Measurements from ENCODE around the gene DHRSX.
"Not testable (repeated sequence)": the region's sequence is repeated elsewhere in the genome, so short reads cannot be mapped to it uniquely, and the experiment has no call there.

The DHRSX gene

DNA sequence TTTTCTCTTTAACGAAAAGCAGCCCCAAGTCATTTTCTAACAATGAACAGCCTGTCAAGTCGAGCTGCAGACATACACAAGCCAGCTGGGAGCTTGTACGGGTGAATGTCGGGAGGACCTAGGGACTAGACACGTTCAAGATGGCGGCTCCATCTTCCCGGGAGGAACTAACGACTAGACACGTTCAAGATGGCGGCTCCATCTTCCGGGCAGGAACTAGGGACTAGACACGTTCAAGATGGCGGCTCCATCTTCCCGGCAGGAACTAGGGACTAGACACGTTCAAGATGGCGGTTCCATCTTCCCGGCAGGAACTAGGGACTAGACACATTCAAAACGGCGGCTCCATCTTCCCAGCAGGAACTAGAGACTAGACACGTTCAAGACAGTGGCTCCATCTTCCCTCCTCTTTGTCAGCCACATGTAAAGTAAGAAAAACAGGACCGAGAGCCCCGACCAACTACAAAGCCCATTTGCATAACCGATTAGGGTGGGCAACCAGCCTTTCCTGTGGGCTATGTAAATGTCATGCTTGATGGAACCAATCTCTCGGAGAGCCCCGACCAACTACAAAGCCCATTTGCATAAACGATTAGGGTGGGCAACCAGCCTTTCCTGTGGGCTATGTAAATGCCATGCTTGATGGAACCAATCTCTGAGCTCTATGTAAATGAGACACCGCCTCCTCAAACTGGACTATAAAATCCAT, 175.5 kb downstream of the DHRSX start:
- in situ Hi-C loops (cut with MboI; ENCODE audit: low sequenced_read_pairs) = no loop called here

DNA sequence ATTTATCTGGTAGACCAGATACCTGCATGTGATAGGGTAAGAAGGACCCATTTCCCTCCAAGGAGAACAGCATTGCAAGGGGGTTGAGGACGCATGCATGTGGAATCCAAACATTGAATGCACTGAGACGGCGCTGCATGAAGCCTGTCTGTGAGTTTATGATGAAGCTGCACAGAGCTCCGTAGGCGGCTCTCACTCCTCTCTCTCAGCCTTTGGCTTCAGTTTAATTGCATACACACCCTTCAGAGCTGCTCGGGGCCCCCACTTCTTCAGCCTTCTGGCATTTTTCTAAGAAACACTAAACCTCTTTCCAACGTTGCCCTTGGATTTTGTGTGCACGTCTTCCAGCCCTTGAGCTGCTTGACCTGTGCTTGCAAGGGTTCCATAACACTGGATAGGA, 176.6 kb downstream of the DHRSX start:
- in situ Hi-C loops (cut with MboI; ENCODE audit: low sequenced_read_pairs) = no loop called here

DNA sequence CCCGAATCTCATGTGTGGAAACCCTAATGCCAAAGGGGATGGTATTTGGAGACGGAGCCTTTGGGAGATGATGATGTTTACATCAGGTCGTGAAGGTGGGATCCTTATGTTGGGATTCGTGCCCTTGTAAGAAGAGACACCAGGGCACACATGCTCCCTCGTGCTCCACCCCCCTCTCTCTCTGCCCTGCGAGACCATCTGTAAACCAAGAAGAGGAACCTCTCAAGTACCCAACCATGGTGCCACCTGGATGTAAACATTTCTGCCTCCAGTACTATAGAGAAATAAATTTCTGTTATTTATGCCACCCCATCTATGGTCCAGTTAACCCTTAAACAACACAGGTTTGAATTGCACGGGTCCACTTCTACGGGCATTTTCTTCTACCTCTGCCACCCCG, 179.4 kb downstream of the DHRSX start:
- in situ Hi-C loops (cut with MboI; ENCODE audit: low sequenced_read_pairs) = no loop called here

DNA sequence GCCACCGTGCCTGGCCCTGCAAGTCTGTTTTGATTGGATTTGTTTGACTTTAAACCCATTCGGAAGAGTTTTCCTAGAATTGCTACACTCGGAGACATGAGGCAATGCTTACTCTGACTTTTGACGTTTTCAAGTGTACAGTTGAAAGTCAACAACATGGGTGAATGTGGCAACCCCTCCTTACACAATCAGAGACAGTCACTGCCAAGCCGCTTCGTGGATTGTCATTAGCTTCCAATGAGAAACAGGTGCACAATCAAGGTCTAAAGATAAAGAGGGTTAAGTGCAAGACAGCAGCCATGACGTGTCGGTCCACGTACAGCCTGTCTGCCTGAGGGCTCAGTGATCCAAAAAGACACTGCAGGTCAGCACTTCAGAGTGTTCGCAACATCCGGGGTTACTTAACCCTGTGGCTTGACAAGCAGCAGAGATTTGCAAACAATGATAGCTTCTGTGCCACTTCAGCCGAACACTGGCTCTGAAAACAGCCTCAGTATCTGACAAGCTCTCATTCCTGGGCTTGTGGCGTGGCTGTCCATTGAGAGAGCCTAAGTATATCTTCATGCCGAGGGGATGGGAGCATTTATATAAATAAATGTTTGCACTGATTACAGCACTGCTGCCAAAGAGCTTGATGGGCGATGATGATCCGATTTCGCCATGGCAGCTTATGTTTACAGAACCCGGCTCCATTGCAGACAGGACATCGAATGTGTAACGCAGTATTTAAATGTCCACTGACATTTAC, 180.0 kb downstream of the DHRSX start:
- in situ Hi-C loops (cut with MboI; ENCODE audit: low sequenced_read_pairs) = no loop called here

DNA sequence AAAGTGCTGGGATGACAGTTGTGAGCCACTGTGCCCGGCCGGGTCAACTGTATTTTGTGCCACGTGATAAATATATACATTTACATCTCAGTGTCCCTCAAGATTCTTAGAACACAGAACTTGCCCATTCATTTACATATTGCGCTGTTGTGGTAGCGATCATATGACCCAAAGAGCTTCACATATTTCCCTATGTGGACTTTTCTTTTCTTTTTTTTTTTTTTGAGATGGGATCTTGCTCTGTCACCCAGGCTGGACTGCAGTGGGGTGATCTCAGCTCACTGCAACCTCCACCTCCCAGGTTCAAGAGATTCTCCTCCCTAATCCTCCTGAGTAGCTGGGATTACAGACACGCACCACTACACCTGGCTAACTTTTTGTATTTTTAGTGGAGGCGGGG, 180.7 kb downstream of the DHRSX start:
- in situ Hi-C loops (cut with MboI; ENCODE audit: low sequenced_read_pairs) = no loop called here

DNA sequence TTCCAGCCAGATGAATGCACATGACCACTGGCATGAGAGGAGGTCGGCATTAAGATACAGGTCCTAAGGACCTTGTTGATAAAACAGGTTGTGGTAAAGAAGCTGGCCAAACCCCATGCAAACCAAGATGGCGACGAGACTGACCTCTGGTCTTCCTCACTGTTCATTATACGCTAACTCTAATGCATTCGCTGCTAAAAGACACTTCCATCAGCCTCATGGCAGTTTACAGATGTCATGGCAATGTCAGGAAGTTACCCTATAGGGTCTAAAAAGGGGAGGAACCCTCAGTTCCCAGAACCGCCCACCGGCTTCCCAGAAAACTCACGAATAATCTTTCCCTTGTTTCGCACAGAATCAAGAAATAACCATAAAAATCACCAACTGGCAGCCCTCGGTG, 182.4 kb downstream of the DHRSX start:
- in situ Hi-C loops (cut with MboI; ENCODE audit: low sequenced_read_pairs) = no loop called here

DNA sequence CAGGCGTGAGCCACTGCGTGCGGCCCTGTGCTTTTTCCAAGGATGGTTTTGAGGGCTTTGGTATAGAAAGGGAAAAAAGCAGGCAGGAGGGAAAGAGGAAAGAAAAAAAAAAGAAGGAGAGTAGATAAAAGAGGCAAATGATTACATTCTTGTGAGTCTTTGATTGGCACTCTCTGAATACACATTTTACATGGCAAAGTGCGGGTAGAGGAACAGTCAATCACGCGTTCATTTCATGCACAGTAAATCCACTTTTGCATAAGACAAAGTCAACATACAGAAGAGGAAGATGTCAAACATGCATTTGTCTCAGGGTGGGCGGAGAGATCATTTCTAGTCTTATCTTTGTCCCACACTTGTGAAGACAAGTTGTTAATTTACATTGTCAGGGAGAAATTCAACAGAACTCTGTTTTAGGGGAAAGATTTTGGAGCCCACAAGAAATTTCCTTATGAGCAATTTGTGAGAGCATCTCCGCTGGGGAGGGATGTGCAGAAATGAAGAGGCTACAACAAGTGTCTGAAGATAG, 183.2 kb downstream of the DHRSX start:
- in situ Hi-C loops (cut with MboI; ENCODE audit: low sequenced_read_pairs) = no loop called here

DNA sequence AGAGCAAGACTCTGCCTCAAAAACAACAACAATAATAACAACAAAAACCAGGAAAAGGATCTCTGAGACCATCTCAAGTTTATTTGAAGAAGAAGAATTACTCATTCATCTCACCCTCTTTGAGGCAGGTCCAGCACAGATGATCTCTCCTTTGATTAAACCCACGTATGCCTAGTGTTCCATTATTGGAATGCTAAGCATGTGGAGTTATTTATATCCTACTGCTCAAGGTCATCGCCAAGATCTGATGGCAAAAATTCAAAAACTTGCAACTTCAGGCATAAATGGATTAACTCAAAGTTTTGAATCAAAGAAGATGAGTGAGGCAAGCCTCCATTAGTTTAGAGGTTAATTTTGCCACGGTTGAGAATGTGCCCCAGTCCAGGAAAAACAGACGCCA, 184.2 kb downstream of the DHRSX start:
- in situ Hi-C loops (cut with MboI; ENCODE audit: low sequenced_read_pairs) = no loop called here

DNA sequence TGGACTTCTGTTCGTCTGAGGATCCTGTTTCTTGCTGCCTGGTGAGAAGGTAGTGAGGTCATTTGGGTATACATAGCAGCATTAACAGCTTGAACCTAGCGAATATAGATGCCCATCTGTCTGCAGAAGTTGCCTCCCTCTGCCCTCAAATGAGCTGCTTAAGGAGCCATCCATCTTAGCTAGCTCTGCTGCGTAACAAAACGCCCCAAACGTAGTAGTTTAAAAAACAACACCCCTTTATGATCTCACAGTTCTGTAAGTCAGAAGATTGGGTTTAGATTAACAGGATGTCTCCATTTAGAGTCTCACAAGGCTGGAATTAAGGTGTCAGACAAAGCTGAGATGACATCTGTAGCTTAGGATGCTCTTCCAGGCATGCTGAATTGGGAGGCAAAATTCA, 185.3 kb downstream of the DHRSX start:
- in situ Hi-C loops (cut with MboI; ENCODE audit: low sequenced_read_pairs) = no loop called here

DNA sequence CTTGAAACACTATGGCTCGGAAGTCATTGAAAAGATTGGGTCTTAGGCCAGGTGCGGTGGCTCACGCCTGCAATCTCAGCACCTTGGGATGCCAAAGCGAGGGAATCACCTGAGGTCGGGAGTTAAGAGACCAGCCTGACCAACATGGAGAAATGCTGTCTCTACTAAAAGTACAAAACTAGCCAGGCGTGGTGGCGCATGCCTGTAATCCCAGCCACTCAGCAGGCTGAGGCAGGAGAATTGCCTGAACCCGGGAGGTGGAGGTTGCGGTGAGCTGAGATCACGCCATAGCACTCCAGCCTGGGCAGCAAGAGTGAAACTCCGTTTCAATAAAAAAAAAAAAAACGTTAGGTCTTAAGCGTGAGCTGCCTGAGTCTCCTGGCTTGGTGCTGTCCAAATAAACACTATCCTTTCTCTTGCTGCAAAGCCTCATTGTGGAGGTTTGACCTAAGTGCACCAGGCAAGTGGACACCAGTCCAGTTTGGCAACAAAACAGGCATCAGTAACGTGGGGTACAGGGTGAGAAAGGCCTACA, 185.9 kb downstream of the DHRSX start:
- in situ Hi-C loops (cut with MboI; ENCODE audit: low sequenced_read_pairs) = no loop called here

DNA sequence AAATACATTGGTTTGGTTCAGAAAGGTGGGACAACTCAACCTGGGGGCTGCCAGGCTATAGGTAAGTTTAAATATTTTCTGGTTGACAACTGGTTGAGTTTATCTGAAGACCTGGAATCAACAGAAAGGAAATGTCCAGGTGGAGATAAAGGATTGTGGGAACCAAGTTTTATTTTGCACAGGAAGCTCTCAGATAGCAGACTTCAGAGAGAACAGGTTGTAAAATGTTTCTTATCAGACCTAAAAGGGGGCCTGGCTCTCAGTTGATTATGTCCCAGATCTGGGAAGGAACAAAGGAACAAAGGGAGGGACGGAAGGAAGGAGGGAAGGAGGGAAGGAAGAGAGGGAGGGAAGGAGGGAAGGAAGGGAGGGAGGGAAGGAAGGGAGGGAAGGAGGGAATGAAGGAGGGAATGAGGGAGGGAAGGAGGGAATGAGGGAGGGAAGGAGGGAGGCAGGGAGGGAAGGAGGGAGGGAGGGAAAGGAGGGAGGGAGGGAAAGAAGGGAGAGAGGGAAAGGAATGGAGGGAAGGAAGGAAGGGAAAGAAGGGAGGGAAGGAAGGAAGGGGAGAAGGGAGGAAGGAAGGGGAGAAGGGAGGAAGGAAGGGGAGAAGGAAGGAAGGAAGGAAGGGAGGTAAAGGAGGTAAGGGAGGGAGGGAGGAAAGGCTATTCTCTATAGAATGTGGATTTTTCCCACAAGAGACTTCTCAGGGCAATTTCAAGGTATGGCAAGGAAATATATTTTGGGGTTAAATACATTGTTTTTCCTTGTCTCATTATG, 186.7 kb downstream of the DHRSX start:
- in situ Hi-C loops (cut with MboI; ENCODE audit: low sequenced_read_pairs) = no loop called here

DNA sequence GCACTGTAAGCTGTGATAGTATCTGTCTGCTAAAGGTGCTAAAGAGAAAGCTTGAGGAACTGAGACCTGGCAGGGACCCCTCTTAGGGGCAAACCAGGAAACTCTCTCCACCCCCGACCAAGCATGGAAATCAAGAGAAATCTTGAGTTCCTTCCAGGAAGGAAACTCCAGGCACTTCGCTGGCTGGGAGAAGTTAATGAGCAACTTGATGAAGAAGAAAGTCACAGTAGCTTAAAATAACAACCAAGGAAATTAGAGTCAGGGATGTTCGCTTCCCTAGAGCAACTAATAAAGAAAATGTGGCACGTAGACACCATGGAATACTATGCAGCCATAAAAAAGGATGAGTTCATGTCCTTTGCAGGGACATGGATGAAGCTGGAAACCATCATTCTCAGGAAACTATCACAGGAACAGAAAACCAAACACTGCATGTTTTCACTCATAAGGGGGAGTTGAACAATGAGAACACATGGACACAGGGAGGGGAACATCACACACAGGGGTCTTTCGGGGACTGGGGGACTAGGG, 188.7 kb downstream of the DHRSX start:
- in situ Hi-C loops (cut with MboI; ENCODE audit: low sequenced_read_pairs) = not testable (repeated sequence)

DNA sequence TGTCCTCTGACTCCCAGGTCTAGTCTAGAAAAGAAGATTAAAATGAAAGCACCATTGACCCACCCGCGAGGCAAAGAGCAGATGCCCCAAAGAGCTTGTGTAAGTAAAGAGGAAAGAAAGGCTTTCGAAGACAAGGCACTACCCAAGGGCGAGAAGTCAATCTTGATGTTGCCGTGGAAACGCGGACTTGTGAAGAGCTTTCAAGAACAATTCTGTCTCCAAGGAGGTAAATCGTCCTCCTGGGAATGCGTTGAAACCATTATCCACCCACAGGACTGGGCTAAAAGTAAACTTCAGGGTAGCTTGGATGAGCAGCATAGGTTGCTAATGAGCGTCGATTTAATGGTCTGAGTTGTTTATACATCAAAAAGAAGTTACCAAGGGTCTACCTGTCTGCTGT, 189.3 kb downstream of the DHRSX start:
- in situ Hi-C loops (cut with MboI; ENCODE audit: low sequenced_read_pairs) = no loop called here

DNA sequence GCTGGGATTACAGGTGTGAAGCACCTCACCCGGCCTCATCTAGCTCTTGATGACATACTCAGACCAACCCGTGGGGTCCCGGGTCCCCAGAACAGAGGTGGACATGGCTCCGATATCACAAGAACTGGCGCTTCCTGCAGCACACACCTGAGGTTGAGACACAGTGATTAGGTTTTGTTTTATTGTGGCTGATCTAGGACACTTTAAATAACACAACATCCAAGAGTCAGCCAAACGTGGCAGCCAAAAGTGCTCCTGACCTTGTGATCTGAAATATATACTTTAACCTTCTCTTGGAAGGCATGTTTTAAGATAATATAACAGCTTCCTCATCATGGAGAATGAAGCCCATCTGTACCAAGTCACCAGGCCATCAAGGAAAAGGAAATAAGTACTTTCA, 198.9 kb downstream of the DHRSX start:
- in situ Hi-C loops (cut with MboI; ENCODE audit: low sequenced_read_pairs) = no loop called here

DNA sequence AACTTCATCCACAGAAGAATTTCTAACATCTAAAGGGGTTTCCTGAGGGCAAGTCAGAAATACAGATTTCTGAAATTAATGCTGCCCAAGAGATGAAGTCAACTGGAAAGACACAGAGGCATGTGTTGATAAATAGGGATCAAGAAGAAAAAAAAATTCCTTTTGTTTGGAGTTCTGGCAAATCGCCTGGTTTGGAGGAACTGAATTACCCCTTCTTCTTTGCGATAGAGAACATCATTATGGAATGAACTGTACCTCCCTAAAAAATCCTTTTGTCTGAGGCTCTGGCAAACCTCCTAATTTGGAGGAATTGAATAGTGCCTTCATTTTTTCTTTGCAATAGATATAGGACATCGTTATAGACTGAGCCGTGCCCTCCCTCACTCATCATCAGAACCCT, 200.9 kb downstream of the DHRSX start:
- in situ Hi-C loops (cut with MboI; ENCODE audit: low sequenced_read_pairs) = no loop called here

DNA sequence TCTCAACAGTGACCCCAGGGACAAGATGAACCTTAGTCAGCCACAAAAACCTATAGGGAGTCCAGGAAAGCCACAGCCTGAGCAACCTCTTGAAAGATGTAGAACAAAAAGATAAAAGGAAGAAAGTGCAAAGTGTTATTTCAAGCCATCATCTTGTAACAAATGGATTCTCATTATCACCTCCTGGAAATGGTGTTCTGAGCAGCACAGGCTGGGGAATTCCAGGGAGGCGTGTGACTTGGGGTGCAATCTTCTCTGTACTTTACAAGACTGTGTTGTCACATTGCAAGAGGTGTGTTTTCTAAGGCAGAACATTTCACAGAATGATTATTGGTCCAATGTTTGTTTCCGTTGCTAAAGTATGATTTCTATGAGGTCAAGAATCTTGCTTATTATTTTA, 214.0 kb downstream of the DHRSX start:
- in situ Hi-C loops (cut with MboI; ENCODE audit: low sequenced_read_pairs) = no loop called here

DNA sequence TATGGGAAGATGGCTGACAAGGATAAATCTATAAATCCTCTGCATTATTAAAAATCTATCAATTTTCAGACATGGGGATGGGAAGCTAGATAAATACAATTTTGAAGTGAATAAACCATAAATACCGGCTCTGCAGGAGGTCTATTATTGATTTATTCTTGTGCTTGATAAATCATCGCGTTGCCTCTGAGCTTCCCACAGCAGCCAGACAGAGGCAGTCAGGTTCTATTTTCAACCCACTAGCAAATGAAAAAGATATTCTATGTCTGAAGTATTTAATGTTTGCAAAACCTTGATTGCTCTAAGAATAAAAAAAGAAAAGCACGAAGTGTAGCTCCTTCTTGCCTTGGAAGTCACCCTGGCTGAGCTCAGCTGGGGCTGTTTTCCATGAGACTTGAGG, 216.2 kb downstream of the DHRSX start:
- in situ Hi-C loops (cut with MboI; ENCODE audit: low sequenced_read_pairs) = no loop called here

DNA sequence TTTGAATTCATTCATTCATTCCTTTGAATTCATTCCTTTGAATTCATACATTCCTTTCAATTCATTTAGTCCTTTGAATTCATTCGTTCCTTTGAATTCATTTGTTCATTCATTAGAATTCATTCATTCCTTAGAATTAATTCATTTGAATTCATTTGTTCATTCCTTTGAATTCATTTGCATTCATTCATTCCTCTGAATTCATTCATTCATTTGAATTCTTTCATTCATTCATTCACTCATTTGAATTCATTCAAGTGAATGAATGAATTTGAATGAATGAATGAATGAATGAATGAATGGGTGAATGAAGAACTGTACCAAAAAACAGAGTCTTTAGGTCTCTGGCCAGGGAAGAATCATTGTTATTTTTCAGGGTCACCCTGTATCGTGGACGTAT, 216.6 kb downstream of the DHRSX start:
- in situ Hi-C loops (cut with MboI; ENCODE audit: low sequenced_read_pairs) = no loop called here

DNA sequence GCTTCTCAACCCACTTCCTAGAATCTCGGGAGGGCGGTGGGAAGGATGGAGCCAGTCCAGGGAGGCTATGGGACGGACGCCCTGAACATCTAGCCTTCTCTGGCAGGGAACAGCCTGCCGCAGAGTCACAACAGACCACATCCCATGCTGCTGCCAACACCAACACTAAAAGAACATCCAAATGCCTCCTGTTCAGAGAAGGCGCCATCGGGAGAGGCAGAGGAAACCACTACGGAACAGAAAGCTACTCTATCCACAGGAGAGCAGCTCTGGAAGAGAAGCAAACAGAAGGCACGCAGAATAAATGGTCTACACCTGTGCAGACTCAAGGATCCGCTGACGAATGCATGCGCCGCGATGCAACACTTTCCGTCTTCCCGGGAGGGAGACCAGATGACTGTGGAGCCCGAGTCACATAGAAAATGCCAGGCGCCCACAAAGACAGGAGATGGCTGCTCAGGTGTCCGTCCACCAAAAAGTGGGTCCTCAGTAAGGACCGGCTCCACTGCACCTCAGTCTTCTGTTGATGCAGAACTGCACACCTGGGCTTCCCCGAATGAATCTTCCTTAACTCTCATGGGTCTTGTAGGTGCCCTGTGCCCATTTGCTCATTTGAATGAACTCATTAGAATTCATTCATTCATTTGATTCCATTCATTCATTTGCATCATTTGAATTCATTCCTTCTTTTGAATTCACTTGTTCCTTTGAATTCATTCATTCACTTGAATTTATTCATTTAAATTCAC, 217.5 kb downstream of the DHRSX start:
- in situ Hi-C loops (cut with MboI; ENCODE audit: low sequenced_read_pairs) = no loop called here

DNA sequence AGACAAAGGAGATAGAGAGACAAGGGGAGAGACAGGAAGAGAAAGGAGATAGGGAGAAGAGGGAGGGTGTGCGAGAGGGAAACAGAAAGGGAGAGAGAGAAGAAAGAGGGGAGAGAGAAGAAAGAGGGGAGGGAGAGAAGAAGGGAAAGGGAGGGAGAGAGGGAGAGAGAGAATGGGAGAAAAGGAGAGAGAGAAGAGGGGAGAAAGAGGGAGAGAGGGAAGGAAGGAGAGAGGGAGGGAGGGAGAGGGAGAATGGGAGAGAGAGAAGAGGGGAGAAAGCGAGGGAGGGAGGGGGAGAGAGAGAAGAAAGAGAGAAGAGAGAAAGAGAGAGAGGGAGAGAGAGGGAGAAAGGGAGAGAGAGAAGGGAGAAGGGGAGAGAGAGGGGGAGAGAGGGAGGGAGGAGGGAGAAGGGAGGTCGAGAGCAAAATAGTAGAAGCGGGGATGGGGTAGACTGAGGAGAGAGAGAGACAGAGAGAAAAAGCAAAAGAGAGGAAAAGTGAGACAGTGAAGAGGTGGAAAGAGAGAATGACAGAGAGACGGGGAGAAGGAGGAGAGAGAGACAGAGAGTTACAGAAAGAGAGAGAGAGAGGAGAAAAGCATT, 218.2 kb downstream of the DHRSX start:
- in situ Hi-C loops (cut with MboI; ENCODE audit: low sequenced_read_pairs) = no loop called here
